Stimulated activated CD4-positive, alpha-beta T cell treated with anti-CD3 and anti-CD28 coated beads, Interleukin-1b, Interleukin-23, amount 100 ng/mL, for 48 hours (primary cell): ENCODE results near the gene SLC6A16.
"Not testable (repeated sequence)": the region's sequence is repeated elsewhere in the genome, so short reads cannot be mapped to it uniquely, and the experiment has no call there.

ENCODE experiments used
- DNase-seq: peaks from one replicate; pipeline ENCODE4 v3.0.0-alpha.2; 2020

Gene SLC6A16

DNA sequence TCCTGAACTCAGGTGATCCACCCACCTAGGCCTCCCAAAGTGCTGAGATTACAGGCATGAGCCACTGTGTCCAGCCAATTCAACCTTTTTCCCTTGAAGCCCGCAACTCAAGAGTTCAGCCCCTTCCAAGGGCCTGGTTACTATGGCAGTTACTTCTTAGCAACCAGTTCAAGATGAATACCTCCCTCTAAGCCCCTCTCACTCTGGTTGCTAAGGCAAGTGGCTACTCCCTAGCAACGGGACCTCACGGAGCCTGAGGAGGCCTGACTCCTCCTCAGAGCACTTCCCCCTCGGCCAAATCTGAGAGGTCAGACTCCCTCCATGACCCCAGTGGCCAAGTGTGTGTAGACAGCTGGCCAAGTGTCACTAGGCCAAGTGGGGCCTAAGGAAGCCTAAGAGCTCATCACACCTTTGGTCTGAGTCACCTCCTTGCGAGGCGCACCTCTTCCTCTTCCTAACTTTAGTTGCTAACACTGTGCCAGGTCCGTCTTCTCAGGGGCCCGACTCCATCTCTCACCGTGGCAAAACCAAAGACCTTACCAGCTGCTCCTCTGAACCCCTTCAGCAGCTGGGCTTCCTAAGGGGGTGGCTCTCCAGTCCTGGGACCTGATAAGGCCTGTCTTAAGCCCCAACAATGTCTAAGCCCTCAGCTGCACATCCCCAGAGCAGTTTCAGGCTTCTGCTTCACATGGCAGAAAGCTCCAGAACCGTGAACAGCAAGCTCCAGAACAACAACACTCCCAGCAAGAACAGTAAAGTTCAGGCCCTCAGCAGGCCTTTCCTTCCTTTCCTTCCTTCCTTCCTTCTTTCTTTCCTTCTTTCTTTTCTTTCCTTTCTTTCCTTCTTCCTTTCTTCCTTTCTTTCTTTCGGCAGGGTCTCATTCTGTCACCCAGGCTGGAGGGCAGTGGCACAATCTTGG is 19.8 kb upstream of the SLC6A16 start:
- DNase-seq: no peak

DNA sequence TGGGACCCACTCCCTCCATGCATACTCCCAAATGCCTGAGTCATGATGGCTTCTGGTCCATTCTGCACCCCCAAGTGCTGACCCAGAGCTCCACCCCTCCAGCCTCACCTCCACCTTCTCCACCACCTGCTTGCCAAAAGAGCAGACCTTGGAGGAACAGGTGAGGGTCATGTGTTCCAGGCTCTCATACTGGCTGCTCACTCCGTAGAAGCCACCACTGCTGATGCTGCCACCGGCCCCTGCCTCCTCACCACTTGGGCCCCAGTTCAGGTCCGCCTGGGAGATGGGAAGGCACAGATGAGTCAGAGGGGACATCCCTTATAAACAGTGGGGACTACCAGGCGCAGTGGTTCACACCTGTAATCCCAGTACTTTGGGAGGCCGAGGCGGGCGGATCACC is 18.1 kb upstream of the SLC6A16 start:
- DNase-seq: no peak

DNA sequence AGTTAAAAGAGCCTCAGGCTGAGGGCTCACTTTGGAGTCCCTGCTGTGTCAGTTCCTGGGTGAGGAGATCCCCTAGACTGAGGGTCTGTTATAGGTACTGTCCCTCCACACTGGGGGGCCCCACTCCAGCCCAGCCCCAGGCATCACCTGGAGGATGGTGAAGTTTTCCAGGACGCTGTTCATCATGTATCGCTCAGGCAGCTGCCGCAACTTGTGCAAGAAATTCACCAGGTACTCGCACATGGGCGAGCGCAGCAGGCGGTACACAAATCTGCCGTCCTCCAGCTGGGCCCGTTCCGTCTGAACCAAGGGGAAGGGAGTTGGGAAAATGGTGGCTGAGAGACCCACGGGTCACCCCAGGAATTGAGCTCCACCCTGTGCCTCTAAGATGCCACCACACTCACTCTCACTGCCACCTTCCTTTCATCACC is 17.3 kb upstream of the SLC6A16 start:
- DNase-seq: no peak

DNA sequence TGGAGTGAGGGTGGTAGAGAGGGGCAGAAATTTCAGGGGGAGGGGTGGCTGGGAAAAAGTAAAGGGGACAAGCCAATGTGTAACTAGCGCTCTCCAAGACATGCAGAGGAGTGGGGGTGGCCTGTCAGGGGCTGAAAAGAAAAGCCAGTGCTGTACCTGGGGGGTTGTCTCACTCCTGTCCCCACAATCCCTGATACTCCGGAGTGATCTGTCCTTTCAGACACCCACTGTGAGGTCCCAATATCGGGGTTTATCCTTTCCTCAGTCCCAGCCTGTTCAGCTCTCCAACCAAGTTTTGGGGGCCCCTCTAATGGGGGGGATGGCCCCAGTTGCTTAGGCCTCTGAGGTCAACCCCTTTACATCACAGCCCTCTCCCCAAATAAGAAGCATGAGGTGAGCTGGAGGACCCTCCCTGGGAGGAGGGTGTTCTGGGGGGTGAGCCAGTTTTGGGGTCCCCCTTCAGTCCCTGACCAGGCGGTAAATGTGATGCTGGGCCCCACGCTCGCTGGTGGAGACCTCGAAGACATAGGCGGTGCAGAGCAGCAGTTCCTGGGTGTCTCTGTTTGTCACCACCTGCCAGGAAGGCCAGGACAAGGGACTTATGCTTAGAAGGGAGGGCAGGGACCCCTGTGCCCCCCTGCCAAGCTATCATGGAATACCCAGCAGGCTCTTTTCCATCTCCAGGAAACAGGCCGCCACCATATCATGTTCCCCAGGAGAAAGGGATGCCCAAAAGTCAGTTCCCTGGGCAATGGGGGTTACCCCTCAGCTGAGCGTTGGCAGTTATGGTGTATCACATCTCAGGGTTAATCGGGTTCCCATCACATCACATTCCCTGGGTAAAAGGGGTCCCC is 16.1 kb upstream of the SLC6A16 start:
- DNase-seq: no peak

DNA sequence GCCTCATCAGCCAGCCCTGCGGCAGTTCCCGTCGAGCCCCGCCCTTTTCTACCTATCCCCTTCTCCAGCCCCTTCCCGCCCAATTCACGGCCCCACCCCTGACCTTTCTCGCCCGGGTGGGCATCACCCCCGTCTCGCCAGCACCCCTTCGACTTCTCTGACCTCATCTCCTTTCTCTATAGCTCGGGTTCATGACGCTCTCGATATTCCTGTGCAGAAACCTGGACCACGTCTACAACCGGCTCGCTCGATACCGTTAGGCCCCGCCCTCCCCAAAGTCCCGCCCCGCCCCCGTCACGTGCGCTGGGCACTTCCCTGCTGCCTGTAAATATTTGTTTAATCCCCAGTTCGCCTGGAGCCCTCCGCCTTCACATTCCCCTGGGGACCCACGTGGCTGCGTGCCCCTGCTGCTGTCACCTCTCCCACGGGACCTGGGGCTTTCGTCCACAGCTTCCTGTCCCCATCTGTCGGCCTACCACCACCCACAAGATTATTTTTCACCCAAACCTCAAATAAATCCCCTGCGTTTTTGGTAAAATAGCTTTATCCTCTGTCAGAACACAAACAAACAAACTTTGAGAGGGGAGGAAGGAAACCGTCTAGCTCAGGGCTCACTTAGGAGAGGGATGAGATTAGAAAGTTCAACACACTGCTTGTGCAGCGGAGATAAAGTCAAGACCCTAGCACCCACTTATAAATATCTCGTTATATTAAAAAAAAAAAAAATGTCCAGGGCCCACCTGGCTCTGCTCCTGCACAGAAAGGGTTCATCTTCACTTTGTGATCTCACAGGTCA is 15.3 kb upstream of the SLC6A16 start:
- no peak for DNase-seq

DNA sequence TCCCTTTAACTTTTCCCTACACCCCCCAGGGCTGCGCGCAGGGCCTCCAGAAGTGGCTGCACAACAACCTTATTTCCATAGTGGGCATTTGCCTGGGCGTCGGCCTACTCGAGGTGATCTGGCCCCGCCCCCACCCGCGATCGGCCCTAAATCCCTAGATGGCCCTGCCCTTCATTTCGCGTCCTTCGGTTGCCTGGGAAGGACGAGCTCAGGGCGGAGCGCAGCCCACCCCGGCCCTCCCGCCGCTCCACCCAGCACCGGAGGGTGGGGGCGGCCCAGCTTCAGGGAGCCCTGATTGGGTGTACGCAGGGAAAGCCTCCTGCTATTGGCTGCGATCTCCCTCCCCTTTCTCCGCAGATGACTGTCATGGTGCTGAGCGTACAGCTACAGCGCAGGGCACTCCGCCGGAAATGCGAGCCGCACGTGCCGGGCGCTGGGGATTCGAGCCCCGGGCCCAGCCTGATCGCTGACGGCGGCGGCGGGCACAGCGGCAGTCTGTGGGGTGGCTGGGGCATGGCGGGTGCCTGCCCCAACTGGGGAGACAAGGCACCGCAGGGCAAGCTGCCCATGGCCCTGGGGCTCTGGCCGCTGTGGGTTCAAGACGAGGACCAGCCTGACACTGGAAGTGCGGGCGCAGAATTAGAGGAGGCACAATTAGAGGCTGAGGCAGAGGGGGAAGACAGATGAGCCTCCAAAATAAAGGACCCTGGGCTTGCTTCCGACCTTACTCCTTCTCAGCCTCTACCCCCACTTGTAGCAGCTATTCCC is 14.5 kb upstream of the SLC6A16 start:
- DNase-seq: no peak

DNA sequence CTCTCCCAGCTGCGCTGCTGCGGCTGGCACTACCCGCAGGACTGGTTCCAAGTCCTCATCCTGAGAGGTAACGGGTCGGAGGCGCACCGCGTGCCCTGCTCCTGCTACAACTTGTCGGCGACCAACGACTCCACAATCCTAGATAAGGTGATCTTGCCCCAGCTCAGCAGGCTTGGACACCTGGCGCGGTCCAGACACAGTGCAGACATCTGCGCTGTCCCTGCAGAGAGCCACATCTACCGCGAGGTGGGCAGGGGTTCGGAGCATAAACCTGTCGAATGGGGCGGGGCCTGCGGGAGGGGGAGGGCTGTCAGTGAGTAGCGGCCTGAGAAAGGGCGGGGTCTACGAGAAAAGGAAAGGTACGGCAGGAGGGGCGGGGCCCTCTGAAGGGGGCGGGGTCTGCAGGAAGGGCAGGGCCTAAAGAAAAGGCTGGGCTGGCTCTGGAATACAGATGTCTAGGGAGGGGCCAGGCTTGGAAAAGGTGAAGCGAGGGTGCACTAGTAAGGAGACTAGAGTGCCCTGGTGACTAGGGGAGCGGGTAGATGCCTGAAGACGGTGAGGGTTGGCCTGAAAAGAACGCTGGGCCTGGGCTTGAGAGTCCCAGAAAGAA is 13.8 kb upstream of the SLC6A16 start:
- peak; percentile 45 for DNase-seq

DNA sequence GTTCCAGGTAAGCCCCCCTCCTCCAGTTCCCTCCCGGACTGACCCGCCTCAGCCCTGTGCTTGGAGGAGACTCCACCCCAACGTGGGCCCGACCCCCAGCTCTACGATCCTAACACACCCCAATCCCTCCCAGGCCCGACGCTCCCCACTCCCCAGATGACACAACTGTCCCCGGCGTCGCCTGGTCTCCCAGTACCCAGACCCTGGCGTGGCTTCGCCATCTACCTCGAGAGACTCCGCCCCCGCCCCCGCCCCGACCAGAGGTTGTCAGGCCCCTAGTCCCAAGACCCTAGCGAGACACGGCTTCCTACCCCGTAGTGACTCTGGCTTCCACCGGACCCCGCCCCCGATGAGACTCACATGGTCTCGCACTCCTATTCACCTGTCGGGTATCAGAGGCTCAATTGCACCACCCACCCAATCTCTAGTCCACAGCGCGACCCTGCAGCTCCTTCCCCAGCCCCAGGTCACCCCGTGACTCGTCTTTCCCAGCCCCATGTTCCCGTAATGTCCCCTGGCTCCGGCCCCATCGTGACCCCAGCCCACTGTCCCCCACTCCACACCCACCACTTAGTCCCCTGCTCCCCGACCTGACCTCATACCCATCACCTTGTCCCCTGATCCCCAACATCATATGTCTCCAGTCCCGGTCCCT is 13.2 kb upstream of the SLC6A16 start:
- no peak for DNase-seq

DNA sequence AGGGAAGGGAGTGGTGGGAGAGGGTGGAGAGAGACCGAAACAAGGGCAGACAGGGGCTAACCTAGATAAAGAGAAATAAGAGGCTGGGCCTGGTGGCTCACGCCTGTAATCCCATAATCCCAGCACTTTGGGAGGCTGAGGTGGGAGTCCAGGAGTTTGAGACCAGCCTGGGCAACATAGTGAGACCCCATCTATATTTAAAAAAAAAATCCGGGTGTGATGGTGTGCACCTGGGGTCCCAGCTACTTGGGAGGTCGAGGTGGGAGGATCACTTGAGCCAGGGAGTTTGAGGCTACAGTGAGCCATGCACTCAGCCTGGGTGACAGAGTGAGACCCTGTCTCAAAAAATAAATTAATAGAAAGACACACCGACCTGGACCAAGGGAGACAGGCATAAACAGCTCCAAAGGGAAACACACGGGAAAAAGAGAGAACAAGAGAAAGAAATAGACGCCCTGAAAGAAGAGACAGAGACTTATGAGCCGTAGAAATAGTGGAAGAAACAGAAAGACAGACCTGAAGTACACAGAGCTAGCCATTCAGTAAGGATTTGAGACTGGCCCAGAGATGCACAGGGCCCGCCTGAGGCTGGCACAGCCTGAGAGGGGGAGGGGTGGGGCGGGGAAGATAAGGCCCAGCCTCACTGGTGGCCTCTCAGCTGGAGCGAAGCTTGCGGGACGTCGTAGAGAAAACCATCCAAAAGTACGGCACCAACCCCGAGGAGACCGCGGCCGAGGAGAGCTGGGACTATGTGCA is 12.5 kb upstream of the SLC6A16 start:
- DNase-seq: no peak

DNA sequence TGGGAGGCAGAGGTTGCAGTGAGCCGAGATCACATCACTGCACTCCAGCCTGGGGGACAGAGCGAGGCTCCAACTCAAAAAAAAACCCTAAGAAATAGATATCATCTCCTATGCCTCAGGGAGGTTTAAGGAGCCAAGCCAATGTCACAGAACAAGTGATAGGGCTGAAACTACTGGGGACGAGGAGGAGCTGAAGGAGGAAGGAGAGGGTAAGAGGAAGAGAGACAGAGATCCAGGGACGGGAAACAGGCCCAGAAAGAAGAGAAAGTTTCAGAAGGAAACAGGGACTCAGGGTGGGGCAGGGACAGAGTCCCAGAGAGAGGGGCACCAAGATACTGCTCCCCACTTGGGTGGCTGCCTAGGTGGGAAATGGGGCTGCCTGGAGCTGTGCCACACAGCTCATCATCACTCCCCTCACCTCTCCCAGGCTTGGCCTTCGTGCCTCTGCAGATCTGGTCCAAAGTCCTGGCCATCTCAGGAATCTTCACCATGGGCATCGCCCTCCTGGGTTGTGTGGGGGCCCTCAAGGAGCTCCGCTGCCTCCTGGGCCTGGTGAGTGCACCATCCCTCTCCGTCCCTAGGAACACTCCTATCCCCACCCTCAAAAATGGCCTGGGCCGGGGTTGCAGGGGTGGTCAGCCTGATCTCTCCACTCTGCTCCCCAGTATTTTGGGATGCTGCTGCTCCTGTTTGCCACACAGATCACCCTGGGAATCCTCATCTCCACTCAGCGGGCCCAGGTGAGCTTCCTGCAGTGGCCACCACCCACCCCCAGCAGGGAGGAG is 11.7 kb upstream of the SLC6A16 start:
- no peak for DNase-seq

DNA sequence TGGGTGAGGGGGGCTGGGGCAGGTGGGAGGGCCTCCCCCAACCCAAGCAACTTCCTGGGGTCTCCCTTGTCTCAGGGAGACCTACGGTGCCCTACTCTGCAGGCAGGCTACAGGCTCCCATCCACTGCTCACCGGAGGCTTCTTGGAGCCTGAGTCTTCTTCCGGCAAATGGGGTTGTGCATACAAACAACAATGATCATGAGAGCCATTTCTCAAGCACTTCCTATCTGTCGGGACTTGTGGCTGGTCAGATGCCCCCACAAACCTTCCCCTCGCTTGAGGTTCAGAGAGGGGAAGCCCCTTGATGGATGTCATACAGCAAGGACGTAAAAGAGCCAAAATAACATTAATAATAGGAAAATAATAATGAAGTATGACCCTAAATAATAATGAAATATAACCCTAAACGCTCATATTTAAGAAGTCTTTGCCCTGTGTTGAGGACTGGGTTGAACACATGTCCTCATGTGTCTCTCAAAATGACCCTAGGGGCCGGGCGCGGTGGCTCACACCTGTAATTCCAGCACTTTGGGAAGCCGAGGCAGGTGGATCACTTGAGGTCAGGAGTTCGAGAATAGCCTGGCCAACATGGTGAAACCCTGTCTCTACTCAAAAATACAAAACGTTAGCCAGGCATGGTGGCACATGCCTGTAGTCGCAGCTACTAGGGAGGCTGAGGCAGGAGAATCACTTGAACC is 10.9 kb upstream of the SLC6A16 start:
- no peak for DNase-seq

DNA sequence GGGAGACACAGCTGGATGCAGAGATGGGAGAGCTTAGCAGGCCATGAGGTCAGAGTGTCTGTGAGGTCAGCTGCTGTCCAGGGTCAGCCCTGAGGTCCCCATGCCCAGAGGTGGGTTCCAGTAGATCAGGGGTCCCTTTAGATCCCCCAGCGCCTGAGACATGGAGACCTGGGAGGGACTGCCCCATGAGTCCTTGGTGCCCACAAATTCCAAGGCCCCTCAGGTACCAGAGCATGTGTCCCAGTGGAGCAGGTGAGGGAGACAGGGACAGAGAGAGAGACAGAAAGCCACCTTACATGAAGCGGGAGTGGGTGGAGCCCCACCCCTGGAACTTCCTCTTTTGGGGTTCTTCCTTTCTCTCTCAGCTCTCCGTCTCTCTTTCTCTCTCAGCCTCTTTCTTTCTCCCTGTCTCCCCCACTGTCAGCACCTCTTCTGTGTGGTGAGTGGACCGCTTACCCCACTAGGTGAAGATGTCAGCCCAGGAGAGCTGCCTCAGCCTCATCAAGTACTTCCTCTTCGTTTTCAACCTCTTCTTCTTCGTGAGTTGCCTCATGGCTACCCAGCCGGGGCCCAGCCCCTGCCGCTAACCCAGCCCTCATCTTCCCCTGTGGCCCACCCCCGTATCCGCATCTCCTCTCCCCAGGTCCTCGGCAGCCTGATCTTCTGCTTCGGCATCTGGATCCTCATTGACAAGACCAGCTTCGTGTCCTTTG is 10.2 kb upstream of the SLC6A16 start, which contains the start of gene CD37:
CD37 (plus strand) TSS at position 336 of the 713 bp plus-strand sequence; CDS start at position 471, 135 bp downstream.
- DNase-seq: peak; percentile 35

DNA sequence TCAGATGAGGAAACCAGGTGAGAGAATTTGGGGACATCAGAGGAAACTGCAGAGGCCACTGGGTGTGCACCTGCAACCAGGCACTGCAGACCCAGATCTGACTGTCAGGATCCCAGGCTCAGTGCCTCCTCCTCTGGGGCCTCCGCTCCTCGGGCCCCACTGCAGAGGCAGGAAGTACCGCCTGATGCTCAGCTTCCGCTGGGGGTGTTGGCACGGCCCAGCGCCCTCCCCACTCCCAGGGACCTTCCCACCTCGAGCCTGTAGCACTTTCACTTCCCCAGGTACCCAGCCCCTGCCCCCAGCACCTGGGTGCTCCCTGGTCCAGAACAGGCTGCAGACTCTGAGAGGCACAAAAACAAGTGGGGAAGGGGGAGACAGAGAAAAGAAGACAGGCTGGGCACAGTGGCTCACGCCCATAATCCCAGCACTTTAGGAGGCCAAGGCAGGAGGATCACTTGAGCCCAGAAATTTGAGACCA is 8.9 kb upstream of the SLC6A16 start:
- DNase-seq: peak; percentile 64

DNA sequence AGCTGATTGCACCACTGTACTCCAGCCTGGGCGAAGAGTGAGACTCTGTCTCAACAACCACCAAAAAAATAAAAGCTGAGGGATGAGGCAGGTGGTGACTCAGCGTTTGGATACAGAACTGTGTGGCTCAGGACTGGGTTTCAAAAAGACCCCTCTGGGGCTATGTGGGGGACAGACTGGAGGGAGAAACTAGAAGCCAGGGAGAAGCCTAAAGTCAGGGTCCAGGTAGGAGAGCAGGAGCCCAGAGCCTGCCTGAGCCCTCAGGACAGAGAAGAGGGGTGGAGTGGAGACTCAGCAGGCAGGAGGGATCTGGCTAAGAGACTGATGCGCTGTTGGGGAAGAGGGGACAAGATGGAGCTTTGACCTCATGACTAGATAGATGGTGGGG is 8.4 kb upstream of the SLC6A16 start:
- no peak for DNase-seq

DNA sequence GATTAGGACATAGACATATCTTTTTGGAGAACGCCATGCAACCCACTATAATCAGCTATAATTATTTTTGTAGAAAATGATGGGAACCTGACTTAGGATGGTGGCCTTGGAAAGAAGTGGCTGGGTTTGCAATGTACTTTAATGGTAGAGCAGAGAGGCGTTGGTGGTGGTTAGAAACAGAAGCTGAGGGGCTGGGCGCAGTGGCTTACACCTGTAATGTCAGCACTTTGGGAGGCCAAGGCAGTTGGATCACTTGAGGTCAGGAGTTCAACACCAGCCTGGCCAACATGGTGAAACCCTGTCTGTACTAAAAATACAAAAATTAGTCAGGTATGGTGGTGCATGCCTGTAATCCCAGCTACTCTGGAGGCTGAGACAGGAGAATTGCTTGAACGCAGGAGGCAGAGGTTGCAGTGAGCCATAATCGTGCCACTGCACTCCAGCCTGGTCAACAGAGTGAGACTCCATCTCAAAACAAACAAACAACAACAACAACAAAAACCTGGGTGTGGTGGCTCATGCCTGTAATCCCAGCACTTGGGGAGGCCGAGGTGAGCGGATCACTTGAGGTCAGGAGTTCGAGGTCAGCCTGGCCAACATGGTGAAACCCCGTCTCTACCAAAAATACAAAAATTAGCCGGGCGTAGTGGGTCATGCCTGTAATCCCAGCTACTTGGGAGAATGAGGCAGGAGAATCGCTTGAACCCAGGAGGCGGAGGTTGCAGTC is 7.9 kb upstream of the SLC6A16 start:
- DNase-seq: not testable (repeated sequence)

DNA sequence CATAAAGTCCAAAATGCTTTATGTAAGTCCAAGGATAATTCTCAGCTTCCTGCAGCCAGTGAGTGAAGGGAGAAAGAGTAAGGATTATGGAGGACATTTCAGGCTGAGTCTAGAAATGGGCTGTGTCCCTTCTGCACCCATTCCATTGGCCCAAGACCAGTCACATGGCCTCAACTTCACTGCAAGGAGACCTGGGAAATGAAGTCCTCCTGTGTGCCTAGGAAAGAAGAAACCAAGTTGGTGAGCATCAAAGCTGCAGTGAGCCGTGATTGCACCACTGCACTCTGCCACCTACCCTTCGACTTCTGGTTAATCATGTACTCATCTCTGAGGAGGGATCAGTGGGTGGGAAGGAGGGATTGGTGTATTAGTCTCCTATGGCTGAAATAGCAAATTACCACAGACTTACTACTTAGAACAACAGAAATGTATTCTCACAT is 6.6 kb upstream of the SLC6A16 start:
- peak; percentile 75 for DNase-seq

DNA sequence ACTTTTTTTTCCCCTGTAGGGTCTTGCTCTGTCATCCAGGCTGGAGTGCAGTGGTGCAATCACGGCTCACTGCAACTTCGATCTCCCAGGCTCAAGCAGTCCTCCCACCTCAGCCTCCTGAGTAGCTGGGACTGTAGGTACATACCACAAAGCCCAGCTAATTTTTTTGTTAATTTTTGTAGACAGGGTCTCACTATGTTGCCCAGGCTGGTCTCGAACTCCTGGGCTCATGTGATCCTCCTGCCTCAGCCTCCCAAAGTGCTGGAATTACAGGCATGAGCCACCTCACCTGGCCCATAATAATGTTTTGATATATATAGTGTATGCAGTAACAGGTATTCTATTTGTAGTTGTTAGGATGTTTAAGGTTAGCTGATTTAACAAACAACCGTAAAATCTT is 6.2 kb upstream of the SLC6A16 start:
- DNase-seq: not testable (repeated sequence)
